Spleen (tissue), 11 donors: ENCODE measurements around the gene ANXA5. TPM values are rescaled to one million over a fixed set of nuclear protein-coding genes. Genes with fewer than 3 reads are reported as not detected.

ENCODE experiments used
- DNase-seq: peaks from one replicate; pipeline ENCODE4 v3.0.0-alpha.2; 2020
- H3K27ac ChIP-seq, 8 donors: fragments of 200-600 bp; sonication (generic) in 7 of 8; 1 replicate in 4 of 8; 2 replicates in 4 of 8; pipeline versions ENCODE4 v1.5.0 to v1.8.0; 2016 to 2021; ENCODE audit warnings: inconsistent platforms in 4 of 8, mild to moderate bottlenecking in 4 of 8, moderate library complexity in 1 of 8
- H3K27me3 ChIP-seq, 7 donors: fragments of 200-600 bp; sonication (generic) in 6 of 7; replicated peaks in 1 of 7; 1 replicate in 4 of 7; 2 replicates in 3 of 7; pipeline versions ENCODE4 v1.5.0 to v1.8.0; 2016 to 2021; ENCODE audit warnings: inconsistent platforms in 3 of 7, mild to moderate bottlenecking in 1 of 7
- H3K36me3 ChIP-seq, 6 donors: fragments of 200-600 bp; sonication (generic) in 5 of 6; 1 replicate in 4 of 6; 2 replicates in 2 of 6; pipeline versions ENCODE4 v1.5.0 to v1.8.0; 2016 to 2021; ENCODE audit warnings: inconsistent platforms in 2 of 6
- H3K4me1 ChIP-seq, 6 donors: fragments of 200-600 bp; sonication (generic) in 5 of 6; 1 replicate in 3 of 6; 2 replicates in 3 of 6; pipeline versions ENCODE4 v1.5.0 to v1.8.0; 2016 to 2021; ENCODE audit warnings: inconsistent platforms in 3 of 6
- H3K4me3 ChIP-seq, 8 donors: fragments of 200-600 bp; sonication (generic) in 7 of 8; 1 replicate in 4 of 8; 2 replicates in 4 of 8; pipeline versions ENCODE4 v1.5.0 to v1.8.0; 2016 to 2021; ENCODE audit warnings: inconsistent platforms in 4 of 8, mild to moderate bottlenecking in 4 of 8, moderate library complexity in 2 of 8
- H3K9me3 ChIP-seq, 8 donors: fragments of 200-600 bp; sonication (generic) in 7 of 8; 1 replicate in 4 of 8; 2 replicates in 4 of 8; pipeline versions ENCODE4 v1.5.0 to v1.8.0; 2016 to 2021; ENCODE audit warnings: inconsistent platforms in 4 of 8
- CTCF ChIP-seq, 11 experiments: fragments of 200-600 bp in 7 of 11; fragments of 450-650 bp in 4 of 11; sonication (generic) in 4 of 11; IDR thresholded peaks in 8 of 11; conservative IDR thresholded peaks in 3 of 11; 1 replicate in 7 of 11; 2 replicates in 4 of 11; pipeline versions ENCODE4 v1.4.0 to v1.8.0; 2016 to 2021; ENCODE audit warnings: antibody characterized with exemption in 11 of 11, inconsistent platforms in 4 of 11, mild to moderate bottlenecking in 1 of 11
- POLR2A ChIP-seq, 3 donors: fragments of 450-650 bp; IDR thresholded peaks; one replicate each; pipeline ENCODE4 v1.5.1; 2017; ENCODE audit warnings: antibody characterized with exemption in 3 of 3, mild to moderate bottlenecking in 1 of 3
- POLR2AphosphoS5 ChIP-seq, 3 donors: sonication (generic); formaldehyde crosslinking; IDR thresholded peaks; one replicate each; pipeline ENCODE4 v1.5.1; 2017; ENCODE audit warnings: antibody characterized with exemption in 3 of 3
- WGBS, 5 donors: extraction: QIAGEN DNeasy Blood & Tissue Kit in 3 of 5; methylation state at CpG; one replicate each; pipeline versions ENCODE4 v1.1.5 to v1.1.7; 2013 to 2018; 5-methylcytosine and 5-hydroxymethylcytosine counted together
- intact Hi-C: fragments of 100-400 bp; cut with DNase I; formaldehyde crosslinking; loops from one replicate; pipeline ENCODE4 v1.15.0; 2023; ENCODE audit warnings: low total_unique reads
- polyA plus RNA-seq, 3 donors: library from polyadenylated mRNA; stranded (reverse); fragments of 200-250 nt; gene quantifications; one replicate each; pipeline ENCODE4 v1.2.1, GENCODE V29; 2013
- total RNA-seq, 7 donors: library from RNA; depleted of rRNA in 3 of 7; stranded (reverse); fragments of >200 nt in 3 of 7; fragmentation: NEBNext Ultra II Directional in 4 of 7; extraction: Animal tissue kit (Norgen Biotek cat#: 25700) in 4 of 7; gene quantifications; one replicate each; pipeline versions ENCODE4 v1.1.0 to v1.2.1, GENCODE V29; 2016 to 2021
- donor health status: healthy with polysubstance abuse.
- donor health status: DM: no; HTN: no; CAD: no; lungs with moderate emphysema.
- donor health status: DM: no; HTN: no; CAD: no.
- donor health status: Bipolar disorder and iron deficiency.
- donor health status: healthy.
- donor health status: DM: no; HTN: no; CAD: no.
- donor health status: DM: yes; HTN: yes; CAD: no.

The ANXA5 gene
- total and polyA plus RNA-seq, 10 donors, result 118 to 269 (median 218) TPM

- WGBS, 5 donors, result 62 to 68% (median 64%) methylated on average over 5 of the region's 5 CpGs
- H3K27me3 ChIP-seq, result no peaks in the 10 kb centered on the region
- TF ChIP-seq POLR2AphosphoS5 (IDR thresholded peaks at IDR 0.05), result no peak
- no peak for TF ChIP-seq CTCF (IDR thresholded peaks at IDR 0.05 in 8 of 11, conservative IDR thresholded peaks at IDR 0.05 in 3 of 11)
- TF ChIP-seq POLR2A (IDR thresholded peaks at IDR 0.05), result no peak
- DNase-seq, result no peak
- peak overlapping the region in 1 of 8 donors; percentile 94 for H3K27ac ChIP-seq
- H3K4me3 ChIP-seq, result no peak overlapping the region
- H3K36me3 ChIP-seq, result peaks cover 0 to 5% (median 0%) of the 10 kb centered on the region in 6 donors
- peaks cover 0 to 7% (median 0%) of the 10 kb centered on the region in 8 donors for H3K9me3 ChIP-seq
- intact Hi-C loops, result no loop called here
- H3K4me1 ChIP-seq, result peaks cover 4 to 44% (median 34%) of the 10 kb centered on the region in 6 donors
These were observed 1.5 kb upstream of the ANXA5 start for GRCh38 chr4:121698236-121698671.

GRCh38 chr4:121697564-121697963, 784 bp upstream of the ANXA5 start:
- intact Hi-C loops, result no loop called here

GRCh38 chr4:121696170-121696580, 605 bp downstream of the ANXA5 start:
- intact Hi-C loops, result no loop called here
- peak; percentile 91 for DNase-seq
- Histone ChIP-seq H3K9me3 (no peaks in the 10 kb centered on the region), H3K4me1 (peaks cover 4 to 64% (median 47%) of the 10 kb centered on the region in 6 donors), H3K36me3 (peaks cover 0 to 20% (median 0%) of the 10 kb centered on the region in 6 donors), H3K4me3 (peak overlapping the region; percentile 79 to 98 (median 95)), H3K27ac (peak overlapping the region; percentile 87 to 97 (median 94)), H3K27me3 (no peaks in the 10 kb centered on the region)
- WGBS, 5 donors, result 0 to 1% (median 1%) methylated on average over 26 of the region's 26 CpGs
- TF ChIP-seq CTCF (IDR thresholded peaks at IDR 0.05 in 8 of 11, conservative IDR thresholded peaks at IDR 0.05 in 3 of 11) (peak in 5 of 11 experiments; percentile 18 to 38 (median 28)), POLR2AphosphoS5 (IDR thresholded peaks at IDR 0.05) (peak in 2 of 3 donors; percentile 66 to 69), POLR2A (IDR thresholded peaks at IDR 0.05) (peak in 1 of 3 donors; percentile 15)

More at GRCh38 chr4:121697564-121697963, 784 bp upstream of the ANXA5 start:
- Histone ChIP-seq H3K9me3 (peaks cover 0 to 7% (median 0%) of the 10 kb centered on the region in 8 donors), H3K27me3 (no peaks in the 10 kb centered on the region), H3K27ac (peak overlapping the region; percentile 78 to 97 (median 94)), H3K4me1 (peaks cover 4 to 50% (median 39%) of the 10 kb centered on the region in 6 donors), H3K36me3 (peaks cover 0 to 11% (median 0%) of the 10 kb centered on the region in 6 donors), H3K4me3 (peak overlapping the region; percentile 79 to 98 (median 95))
- no peak for DNase-seq
- no peak for TF ChIP-seq POLR2A (IDR thresholded peaks at IDR 0.05)
- no peak for TF ChIP-seq CTCF (IDR thresholded peaks at IDR 0.05 in 8 of 11, conservative IDR thresholded peaks at IDR 0.05 in 3 of 11)
- no peak for TF ChIP-seq POLR2AphosphoS5 (IDR thresholded peaks at IDR 0.05)
- 35 to 47% (median 41%) methylated on average over 9 of the region's 9 CpGs for WGBS, 5 donors

- no peak for DNase-seq
- no peak overlapping the region for H3K4me3 ChIP-seq
- intact Hi-C loops, result no loop called here
- 66 to 87% (median 75%) methylated on average over 4 of the region's 4 CpGs for WGBS, 5 donors
- H3K9me3 ChIP-seq, result no peaks in the 10 kb centered on the region
- H3K27me3 ChIP-seq, result no peaks in the 10 kb centered on the region
- peaks cover 0 to 20% (median 0%) of the 10 kb centered on the region in 6 donors for H3K36me3 ChIP-seq
- no peak overlapping the region for H3K27ac ChIP-seq
- H3K4me1 ChIP-seq, result peaks cover 11 to 86% (median 59%) of the 10 kb centered on the region in 6 donors
- no peak for TF ChIP-seq POLR2AphosphoS5 (IDR thresholded peaks at IDR 0.05)
- no peak for TF ChIP-seq POLR2A (IDR thresholded peaks at IDR 0.05)
- no peak for TF ChIP-seq CTCF (IDR thresholded peaks at IDR 0.05 in 8 of 11, conservative IDR thresholded peaks at IDR 0.05 in 3 of 11)
These were observed 2.9 kb downstream of the ANXA5 start for GRCh38 chr4:121693886-121694285.
